Measurements from ENCODE around the gene ANGPTL4.
A peak's percentile ranks its signal among the peaks of the same experiment; 100 is the strongest.

Gene ANGPTL4

DNA sequence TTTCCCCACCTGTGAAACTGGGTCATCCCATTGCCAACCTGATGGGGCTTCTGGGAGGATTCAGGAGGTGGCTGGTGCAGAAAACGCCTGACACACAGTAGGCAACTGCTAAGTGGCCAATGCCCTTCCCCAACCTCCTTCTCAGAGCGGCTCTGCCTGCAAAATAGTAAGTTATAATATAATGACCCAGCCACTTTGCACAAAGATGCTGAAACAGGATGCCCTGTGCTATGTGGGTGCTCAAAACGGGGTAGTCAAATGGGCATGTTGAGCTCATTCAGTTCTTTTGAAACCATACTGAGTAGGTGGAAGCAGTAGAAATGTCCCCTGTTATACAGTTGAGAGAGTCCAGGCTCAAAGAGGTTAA is 49.7 kb downstream of the ANGPTL4 start:
- ChIA-PET CTCF (interaction anchor here (0.6 to 5.7 kb wide), 26 partner anchors 8 to 166 kb away, joined by 3 to 53 read pairs (median 5); partner anchors contain the start of genes ANGPTL4, HNRNPM, MYO1F and RAB11B), POLR2A (interaction anchor here (0.6 to 1.6 kb wide), 5 partner anchors 10 to 238 kb away, joined by 3 to 14 read pairs (median 5); partner anchors contain the start of gene ZNF414)
- H3K4me3 ChIP-seq (ENCODE audit: low read depth, low read length): peak overlapping the region; percentile 67
- no peak for DNase-seq (ENCODE audit: low read depth, low spot score)
- TF ChIP-seq, protein P1, sequence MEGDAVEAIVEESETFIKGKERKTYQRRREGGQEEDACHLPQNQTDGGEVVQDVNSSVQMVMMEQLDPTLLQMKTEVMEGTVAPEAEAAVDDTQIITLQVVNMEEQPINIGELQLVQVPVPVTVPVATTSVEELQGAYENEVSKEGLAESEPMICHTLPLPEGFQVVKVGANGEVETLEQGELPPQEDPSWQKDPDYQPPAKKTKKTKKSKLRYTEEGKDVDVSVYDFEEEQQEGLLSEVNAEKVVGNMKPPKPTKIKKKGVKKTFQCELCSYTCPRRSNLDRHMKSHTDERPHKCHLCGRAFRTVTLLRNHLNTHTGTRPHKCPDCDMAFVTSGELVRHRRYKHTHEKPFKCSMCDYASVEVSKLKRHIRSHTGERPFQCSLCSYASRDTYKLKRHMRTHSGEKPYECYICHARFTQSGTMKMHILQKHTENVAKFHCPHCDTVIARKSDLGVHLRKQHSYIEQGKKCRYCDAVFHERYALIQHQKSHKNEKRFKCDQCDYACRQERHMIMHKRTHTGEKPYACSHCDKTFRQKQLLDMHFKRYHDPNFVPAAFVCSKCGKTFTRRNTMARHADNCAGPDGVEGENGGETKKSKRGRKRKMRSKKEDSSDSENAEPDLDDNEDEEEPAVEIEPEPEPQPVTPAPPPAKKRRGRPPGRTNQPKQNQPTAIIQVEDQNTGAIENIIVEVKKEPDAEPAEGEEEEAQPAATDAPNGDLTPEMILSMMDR (IDR thresholded peaks at IDR 0.05; ENCODE audit: insufficient read depth, low read length, missing control alignments): no peak

DNA sequence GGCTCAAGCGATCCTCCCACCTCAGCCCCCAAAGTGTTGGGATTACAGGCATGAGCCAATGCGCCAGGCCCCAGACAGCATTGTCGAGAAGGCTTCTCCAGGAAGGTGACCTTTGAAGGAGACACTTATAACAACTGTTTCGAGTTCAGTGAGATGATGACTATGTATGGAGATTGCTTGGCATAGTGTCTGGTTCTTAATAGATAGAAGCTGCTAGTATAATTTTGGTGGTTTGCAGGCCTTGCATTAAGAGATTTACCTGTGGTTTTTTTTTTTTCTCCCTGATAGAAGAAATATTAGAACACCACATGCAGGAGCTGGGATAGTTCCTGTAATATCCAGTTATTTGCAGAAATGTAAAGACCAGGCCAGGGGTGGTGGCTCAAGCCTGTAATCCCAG is 52.8 kb downstream of the ANGPTL4 start:
- DNase-seq (ENCODE audit: low read depth, low spot score): no peak
- ChIA-PET CTCF (interaction anchor here (2.4 kb wide), 1 partner anchor 63 kb away, joined by 8 read pairs; no protein-coding TSS in a partner anchor), POLR2A (interaction anchor here (0.7 kb wide), 1 partner anchor 617 kb away, joined by 3 read pairs; no protein-coding TSS in a partner anchor)
- TF ChIP-seq, protein P1 (IDR thresholded peaks at IDR 0.05; ENCODE audit: insufficient read depth, low read length, missing control alignments): no peak
- H3K4me3 ChIP-seq (ENCODE audit: low read depth, low read length): no peak overlapping the region

DNA sequence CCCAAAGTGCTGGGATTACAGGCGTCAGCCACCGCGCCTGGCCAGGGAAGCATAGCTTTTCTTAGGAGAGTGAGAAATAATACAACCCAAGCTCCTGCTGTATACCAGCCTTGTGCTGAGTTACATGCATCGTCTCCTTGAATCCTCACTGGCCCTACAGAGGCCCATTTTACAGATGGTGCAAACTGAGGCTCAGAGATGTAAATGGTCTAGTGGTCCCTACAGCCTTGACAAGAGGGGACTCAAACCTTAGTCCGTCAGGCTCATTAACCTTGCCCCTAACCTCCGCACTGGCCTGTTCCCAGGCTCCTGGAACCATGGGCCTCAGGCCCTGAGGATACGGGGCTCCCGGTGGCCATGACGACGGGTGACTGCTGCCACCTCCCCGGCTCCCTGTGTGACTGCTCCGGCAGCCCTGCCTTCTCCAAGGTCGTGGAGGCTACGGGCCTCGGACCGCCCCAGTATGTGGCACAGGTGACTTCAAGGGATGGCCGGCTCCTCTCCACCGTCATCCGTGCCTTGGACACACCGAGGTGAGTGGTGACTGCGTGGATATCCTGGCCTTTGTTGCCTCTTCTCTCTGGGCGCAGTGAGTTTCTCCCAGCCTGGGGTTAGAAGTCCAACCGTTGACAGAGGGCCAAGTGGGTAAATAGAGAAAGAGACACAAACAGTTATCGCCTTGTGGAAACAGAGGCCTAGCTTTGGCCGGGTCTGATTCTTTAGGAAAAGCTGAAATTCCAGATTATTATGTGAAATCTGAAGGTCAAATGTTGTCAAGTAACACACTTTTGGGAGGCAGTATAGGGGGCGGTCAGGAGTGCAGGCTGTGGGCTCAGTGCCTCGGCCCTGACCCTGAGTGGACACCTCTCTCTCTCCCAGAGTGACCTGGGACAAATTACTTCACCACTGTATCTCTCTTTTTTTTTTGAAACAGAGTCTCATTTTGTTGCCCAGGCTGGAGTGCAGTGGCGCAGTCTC is 57.8 kb downstream of the ANGPTL4 start:
- no peak overlapping the region for H3K4me3 ChIP-seq (ENCODE audit: low read depth, low read length)
- TF ChIP-seq, protein P1 (IDR thresholded peaks at IDR 0.05; ENCODE audit: insufficient read depth, low read length, missing control alignments): no peak
- ChIA-PET CTCF (interaction anchor here (1.4 kb wide), 1 partner anchor 9 kb away, joined by 9 read pairs; the partner anchor contains the start of gene MARCHF2), POLR2A (no interaction called here)
- no peak for DNase-seq (ENCODE audit: low read depth, low spot score)

DNA sequence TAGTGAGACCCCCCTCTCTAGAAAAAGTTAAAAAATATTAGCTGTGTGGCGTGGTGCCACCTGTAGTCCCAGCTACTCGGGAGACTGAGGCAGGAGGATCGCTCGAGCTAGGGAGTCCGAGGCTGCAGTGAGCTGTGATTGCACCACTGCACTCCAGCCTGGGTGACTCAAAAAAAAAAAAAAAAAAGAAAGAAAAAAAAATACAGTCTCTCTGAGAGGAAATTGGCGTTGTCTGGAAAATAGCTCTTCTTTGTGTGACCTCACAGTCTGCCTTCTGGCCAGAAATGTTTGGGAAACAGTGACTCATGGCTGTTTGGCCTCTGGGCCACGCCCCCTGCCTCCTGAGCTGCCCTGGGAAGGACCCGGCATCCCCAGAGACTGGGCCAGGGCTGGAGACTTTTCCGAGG is 59.9 kb downstream of the ANGPTL4 start:
- TF ChIP-seq, protein P1 (IDR thresholded peaks at IDR 0.05; ENCODE audit: insufficient read depth, low read length, missing control alignments): no peak
- ChIA-PET POLR2A (interaction anchor here (0.9 to 2.0 kb wide), 4 partner anchors 11 to 90 kb away, joined by 3 to 14 read pairs (median 5); partner anchors contain the start of genes HNRNPM, MARCHF2 and ZNF414), CTCF (interaction anchor here (0.9 to 4.3 kb wide), 6 partner anchors 11 to 157 kb away, joined by 3 to 46 read pairs (median 4); partner anchors contain the start of gene MARCHF2)
- no peak overlapping the region for H3K4me3 ChIP-seq (ENCODE audit: low read depth, low read length)
- DNase-seq (ENCODE audit: low read depth, low spot score): peak; percentile 65

Data from AG04449 (cell line).